Small intestine (tissue), 7 donors: ENCODE measurements around the gene SLC8A3. TPM values are rescaled to one million over a fixed set of nuclear protein-coding genes. Genes with fewer than 3 reads are reported as not detected.
A peak's percentile ranks its signal among the peaks of the same experiment; 100 is the strongest.

Experiments
- DNase-seq, 2 donors: peaks; one replicate each; pipeline versions ENCODE4 v3.0.0 to v3.0.0-alpha.2; 2013
- FAIRE-seq: peaks from 2 replicates; lab custom pipeline; 2012; peaks lifted over from hg19 to GRCh38; lab: Jason Lieb, UNC
- H3K27ac ChIP-seq, 3 donors: one replicate each; pipeline ENCODE4 v1.5.1; 2013; ENCODE audit warnings: low read length in 2 of 3, mild to moderate bottlenecking in 2 of 3, control low read depth in 1 of 3, inconsistent platforms in 1 of 3, low read depth in 1 of 3, moderate library complexity in 1 of 3
- H3K27me3 ChIP-seq, 3 donors: one replicate each; pipeline ENCODE4 v1.6.1; 2013; ENCODE audit warnings: low read length in 3 of 3, inconsistent platforms in 1 of 3; ENCODE audit not compliant: control insufficient read depth in 3 of 3, insufficient read depth in 3 of 3
- H3K36me3 ChIP-seq, 3 donors: one replicate each; pipeline ENCODE4 v1.6.1; 2013; ENCODE audit warnings: low read length in 3 of 3, inconsistent platforms in 1 of 3, low read depth in 1 of 3, mild to moderate bottlenecking in 1 of 3, moderate library complexity in 1 of 3; ENCODE audit not compliant: control insufficient read depth in 3 of 3, insufficient read depth in 2 of 3
- H3K4me1 ChIP-seq, 3 donors: one replicate each; pipeline ENCODE4 v1.6.1; 2013; ENCODE audit warnings: low read length in 2 of 3, inconsistent platforms in 1 of 3, low read depth in 1 of 3, mild to moderate bottlenecking in 1 of 3, moderate library complexity in 1 of 3; ENCODE audit not compliant: control insufficient read depth in 3 of 3, insufficient read depth in 2 of 3
- H3K4me3 ChIP-seq, 3 donors: one replicate each; pipeline ENCODE4 v1.5.1; 2013; ENCODE audit warnings: low read length in 3 of 3, control low read depth in 1 of 3, inconsistent platforms in 1 of 3, low read depth in 1 of 3, mild to moderate bottlenecking in 1 of 3, moderate library complexity in 1 of 3
- H3K9me3 ChIP-seq, 2 donors: one replicate each; pipeline ENCODE4 v1.6.1; 2013; ENCODE audit warnings: low read depth in 1 of 2, low read length in 1 of 2; ENCODE audit not compliant: control insufficient read depth in 2 of 2, insufficient read depth in 1 of 2
- WGBS, 3 donors: extraction: QIAGEN DNeasy Blood & Tissue Kit; methylation state at CpG; one replicate each; pipeline ENCODE4 v1.1.7; 2013; 5-methylcytosine and 5-hydroxymethylcytosine counted together
- polyA plus RNA-seq, 4 donors: library from polyadenylated mRNA; stranded (reverse) in 3 of 4; unstranded in 1 of 4; fragments of 200-250 nt in 3 of 4; fragments of 120-200 nt in 1 of 4; gene quantifications; one replicate each; pipeline versions ENCODE4 v1.2.1 to v1.2.3, GENCODE V29; 2013
- donor health status: healthy with polysubstance abuse.
- donor health status: control.
- donor health status: control.
- donor health status: Bipolar disorder and iron deficiency.
- donor health status: healthy.

The SLC8A3 gene
- polyA plus RNA-seq, 4 donors: 0.22 to 0.24 TPM; not detected in 2

GRCh38 chr14:70186900-70187451, 1.8 kb downstream of the SLC8A3 start:
- Histone ChIP-seq H3K9me3 (no peaks in the 10 kb centered on the region), H3K36me3 (no peaks in the 10 kb centered on the region), H3K27ac (no peak overlapping the region), H3K4me1 (peaks cover 0 to 6% (median 4%) of the 10 kb centered on the region in 3 donors), H3K4me3 (peak overlapping the region in 1 of 3 donors; percentile 42), H3K27me3 (peaks cover 0 to 56% (median 23%) of the 10 kb centered on the region in 3 donors)
- FAIRE-seq: no peak
- DNase-seq: peak in 1 of 2 donors; percentile 10
- 9 to 23% (median 20%) methylated on average over 26 of the region's 26 CpGs for WGBS, 3 donors

GRCh38 chr14:70183991-70184390, 4.8 kb downstream of the SLC8A3 start:
- 71 to 79% (median 73%) methylated on average over 6 of the region's 6 CpGs for WGBS, 3 donors
- Histone ChIP-seq H3K27ac (no peak overlapping the region), H3K36me3 (no peaks in the 10 kb centered on the region), H3K4me3 (no peak overlapping the region), H3K27me3 (peaks cover 0 to 38% (median 12%) of the 10 kb centered on the region in 3 donors), H3K9me3 (no peaks in the 10 kb centered on the region), H3K4me1 (peaks cover 0 to 6% (median 3%) of the 10 kb centered on the region in 3 donors)
- no peak for FAIRE-seq
- no peak for DNase-seq

GRCh38 chr14:70181276-70181675, 7.5 kb downstream of the SLC8A3 start:
- peaks cover 0 to 13% (median 0%) of the 10 kb centered on the region in 3 donors for H3K27me3 ChIP-seq
- H3K36me3 ChIP-seq: no peaks in the 10 kb centered on the region
- H3K4me3 ChIP-seq: no peak overlapping the region
- H3K9me3 ChIP-seq: no peaks in the 10 kb centered on the region
- H3K4me1 ChIP-seq: no peaks in the 10 kb centered on the region
- H3K27ac ChIP-seq: no peak overlapping the region
- 73 to 93% (median 73%) methylated on average over 1 of the region's 1 CpG for WGBS, 3 donors
- FAIRE-seq: no peak
- no peak for DNase-seq

GRCh38 chr14:70180718-70181117, 8.0 kb downstream of the SLC8A3 start:
- Histone ChIP-seq H3K9me3 (no peaks in the 10 kb centered on the region), H3K27me3 (peaks cover 0 to 13% (median 0%) of the 10 kb centered on the region in 3 donors), H3K36me3 (no peaks in the 10 kb centered on the region), H3K27ac (no peak overlapping the region), H3K4me1 (no peaks in the 10 kb centered on the region), H3K4me3 (no peak overlapping the region)
- FAIRE-seq (no peak), DNase-seq (no peak)
- WGBS, 3 donors: 77 to 92% (median 87%) methylated on average over 1 of the region's 1 CpG

- H3K36me3 ChIP-seq: no peaks in the 10 kb centered on the region
- 63 to 70% (median 64%) methylated on average over 3 of the region's 3 CpGs for WGBS, 3 donors
- no peak overlapping the region for H3K27ac ChIP-seq
- no peaks in the 10 kb centered on the region for H3K4me1 ChIP-seq
- no peaks in the 10 kb centered on the region for H3K9me3 ChIP-seq
- H3K4me3 ChIP-seq: no peak overlapping the region
- no peaks in the 10 kb centered on the region for H3K27me3 ChIP-seq
- no peak for FAIRE-seq
- no peak for DNase-seq
Observed at GRCh38 chr14:70177081-70177800, 11.5 kb downstream of the SLC8A3 start.

- WGBS, 3 donors: 76 to 81% (median 81%) methylated on average over 6 of the region's 6 CpGs
Observed at GRCh38 chr14:70173569-70173968, 15.2 kb downstream of the SLC8A3 start.

GRCh38 chr14:70171726-70172125, 17.0 kb downstream of the SLC8A3 start:
- WGBS, 3 donors: 64 to 76% (median 65%) methylated on average over 8 of the region's 8 CpGs
- H3K4me3 ChIP-seq: no peak overlapping the region
- no peaks in the 10 kb centered on the region for H3K9me3 ChIP-seq
- no peaks in the 10 kb centered on the region for H3K36me3 ChIP-seq
- no peaks in the 10 kb centered on the region for H3K27me3 ChIP-seq
- FAIRE-seq (no peak), DNase-seq (no peak)
- no peaks in the 10 kb centered on the region for H3K4me1 ChIP-seq
- H3K27ac ChIP-seq: no peak overlapping the region

More at GRCh38 chr14:70173569-70173968, 15.2 kb downstream of the SLC8A3 start:
- no peaks in the 10 kb centered on the region for H3K36me3 ChIP-seq
- FAIRE-seq: no peak
- no peak overlapping the region for H3K4me3 ChIP-seq
- H3K27ac ChIP-seq: no peak overlapping the region
- no peaks in the 10 kb centered on the region for H3K9me3 ChIP-seq
- DNase-seq: no peak
- H3K27me3 ChIP-seq: no peaks in the 10 kb centered on the region
- no peaks in the 10 kb centered on the region for H3K4me1 ChIP-seq

- H3K4me3 ChIP-seq: no peak overlapping the region
- FAIRE-seq (no peak), DNase-seq (no peak)
- no peaks in the 10 kb centered on the region for H3K36me3 ChIP-seq
- peaks cover 0 to 2% (median 0%) of the 10 kb centered on the region in 3 donors for H3K27me3 ChIP-seq
- no peaks in the 10 kb centered on the region for H3K9me3 ChIP-seq
- no peak overlapping the region for H3K27ac ChIP-seq
- 79 to 88% (median 87%) methylated on average over 4 of the region's 4 CpGs for WGBS, 3 donors
- H3K4me1 ChIP-seq: no peaks in the 10 kb centered on the region
Observed at GRCh38 chr14:70170976-70171375, 17.8 kb downstream of the SLC8A3 start.
